Activated CD8-positive, alpha-beta memory T cell treated with anti-CD3 and anti-CD28 coated beads for 48 hours (primary cell): ENCODE measurements around the gene CEBPG.

ENCODE experiments used
- DNase-seq, 3 experiments: peaks; one replicate each; pipeline ENCODE4 v3.0.0-alpha.2; 2020; ENCODE audit warnings: low read depth in 2 of 3, low spot score in 2 of 3

The CEBPG gene

GRCh38 chr19:33373453-33374235 is at the start of gene CEBPG:
TSS of gene CEBPG (plus strand) at chr19:33373709. CDS start at chr19:33379240, 5,531 bp downstream.
- DNase-seq: peak; percentile 90 to 92 (median 92)

DNA sequence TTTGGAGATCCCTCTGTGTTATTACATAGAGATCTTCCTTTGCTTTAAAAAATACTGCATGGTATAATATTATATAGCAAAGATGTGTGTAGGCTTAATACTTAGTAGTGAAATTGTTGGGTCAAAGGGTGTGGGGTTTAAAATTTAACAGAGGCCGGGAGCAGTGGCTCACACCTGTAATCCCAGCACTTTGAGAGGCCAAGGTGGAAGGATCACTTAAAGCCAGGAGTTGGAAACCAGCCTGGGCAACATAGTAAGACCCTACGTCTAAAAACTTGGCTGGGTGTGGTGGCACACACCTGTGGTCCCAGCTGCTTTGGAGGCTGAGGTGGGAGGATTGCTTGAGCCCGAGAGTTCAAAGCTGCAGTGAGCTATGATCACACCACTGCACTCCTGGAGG is 48.9 kb upstream of the CEBPG start:
- DNase-seq: no peak

DNA sequence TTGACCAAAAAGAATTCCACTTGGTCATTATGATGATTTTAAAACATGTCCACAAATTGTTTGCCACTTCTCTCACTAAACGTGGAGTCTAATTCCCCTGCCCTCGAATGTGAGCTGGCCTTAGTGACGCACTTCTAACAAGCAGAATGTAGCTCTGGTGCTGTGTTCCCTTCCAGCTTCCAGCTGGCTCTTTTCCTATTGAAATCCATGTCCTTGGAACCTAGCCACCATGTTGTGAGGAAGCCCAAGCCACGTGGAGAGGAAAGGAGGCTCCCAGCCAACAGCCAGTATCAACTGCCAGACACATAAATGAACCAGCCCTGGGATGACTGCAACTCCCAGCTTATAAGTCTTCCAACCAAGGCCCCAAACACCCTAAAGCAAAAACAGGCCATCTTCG is 47.6 kb upstream of the CEBPG start:
- no peak for DNase-seq

DNA sequence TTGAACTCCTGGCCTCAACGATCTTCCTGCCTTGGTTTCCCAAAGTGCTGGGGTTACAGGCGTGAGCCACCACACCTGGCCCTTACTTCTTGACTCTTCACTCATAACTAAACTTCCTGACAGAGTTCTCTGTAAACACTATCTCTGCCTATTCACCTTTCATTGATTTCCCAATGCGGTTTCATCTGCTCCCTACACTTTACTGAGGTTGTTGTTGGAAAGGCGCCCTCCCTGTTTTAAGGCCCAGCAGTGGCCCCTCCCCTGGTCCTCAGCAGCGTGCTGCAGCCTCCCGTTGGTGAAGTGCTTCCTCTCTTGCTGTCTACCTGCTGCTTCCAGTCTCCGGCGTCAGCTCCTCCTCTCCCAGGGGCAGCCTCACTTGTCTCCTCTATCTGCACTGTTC is 44.4 kb upstream of the CEBPG start:
- DNase-seq: no peak

- DNase-seq: no peak
These were observed 43.8 kb upstream of the CEBPG start for GRCh38 chr19:33329736-33330135.

- no peak for DNase-seq
These were observed 41.3 kb upstream of the CEBPG start for GRCh38 chr19:33332248-33332647.

GRCh38 chr19:33333151-33333550 is 40.4 kb upstream of the CEBPG start:
- no peak for DNase-seq

GRCh38 chr19:33333642-33334041 is 39.9 kb upstream of the CEBPG start:
- DNase-seq: no peak

- DNase-seq: no peak
These were observed 39.2 kb upstream of the CEBPG start for GRCh38 chr19:33334271-33334670.

GRCh38 chr19:33335446-33335845 is 38.1 kb upstream of the CEBPG start:
- no peak for DNase-seq

DNA sequence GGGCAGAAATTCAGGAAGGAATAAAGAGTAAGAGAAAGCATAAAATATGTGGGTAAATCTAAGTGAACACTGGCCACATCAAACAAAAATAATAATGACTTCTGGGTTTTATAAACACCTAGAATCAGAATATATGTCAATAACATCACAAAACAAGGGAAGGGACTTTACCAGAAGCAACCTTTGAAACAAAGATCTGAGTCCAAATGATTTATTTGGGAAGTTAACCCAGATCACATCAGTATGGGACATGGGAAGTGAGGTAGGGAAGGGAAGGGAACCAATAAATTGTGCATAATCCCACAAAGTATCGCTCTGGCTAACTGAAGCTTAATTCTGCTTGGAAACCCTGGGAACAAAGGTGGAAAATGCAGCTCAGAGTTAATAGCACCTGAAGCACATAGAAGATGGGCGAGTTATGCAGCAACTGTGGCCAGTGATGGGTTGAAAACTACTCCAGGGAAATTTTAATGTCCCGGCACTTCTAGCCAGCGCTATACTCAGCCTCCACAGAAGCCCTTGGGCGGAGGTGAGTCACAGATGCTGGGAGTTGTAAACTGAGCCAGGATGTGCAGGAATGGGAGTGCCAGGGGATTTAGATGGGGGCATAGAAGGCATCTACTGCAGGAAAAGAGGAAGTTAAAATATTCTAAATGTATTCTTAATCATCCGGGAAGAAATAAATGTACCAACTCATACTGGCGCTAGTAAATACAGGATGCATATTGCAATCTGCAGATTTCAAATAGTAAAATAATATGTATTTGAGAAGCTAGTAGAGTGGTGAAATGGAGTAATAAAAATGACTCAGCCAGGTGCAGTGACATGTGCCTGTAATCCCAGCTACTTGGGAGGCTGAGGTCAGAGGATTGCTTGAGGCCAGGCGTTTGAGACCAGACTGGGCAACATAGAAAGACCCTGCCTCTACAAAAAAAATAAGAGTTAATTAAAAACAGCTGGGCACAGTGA is 34.2 kb upstream of the CEBPG start:
- DNase-seq: no peak

- no peak for DNase-seq
These were observed 32.5 kb upstream of the CEBPG start for GRCh38 chr19:33340991-33341390.

DNA sequence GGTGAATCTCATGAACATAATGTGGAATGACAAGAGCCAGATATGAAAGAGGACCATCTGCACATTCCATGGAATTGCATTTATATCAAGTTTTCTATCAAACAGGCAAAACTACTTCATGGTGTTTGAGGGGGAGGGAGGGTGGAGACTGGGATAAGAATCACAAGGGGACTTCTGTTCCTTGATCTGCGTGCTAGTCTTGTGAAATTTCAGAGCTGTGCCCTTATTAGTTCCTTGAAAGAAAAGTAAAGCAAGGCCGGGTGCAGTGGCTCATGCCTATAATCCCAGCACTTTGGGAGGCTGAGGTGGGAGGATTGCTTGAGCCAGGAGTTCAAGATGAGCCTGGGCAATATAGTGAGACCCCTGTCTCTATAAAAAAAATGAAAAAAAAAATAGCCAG is 30.2 kb upstream of the CEBPG start:
- no peak for DNase-seq

GRCh38 chr19:33343859-33344572 is 29.5 kb upstream of the CEBPG start:
- no peak for DNase-seq

DNA sequence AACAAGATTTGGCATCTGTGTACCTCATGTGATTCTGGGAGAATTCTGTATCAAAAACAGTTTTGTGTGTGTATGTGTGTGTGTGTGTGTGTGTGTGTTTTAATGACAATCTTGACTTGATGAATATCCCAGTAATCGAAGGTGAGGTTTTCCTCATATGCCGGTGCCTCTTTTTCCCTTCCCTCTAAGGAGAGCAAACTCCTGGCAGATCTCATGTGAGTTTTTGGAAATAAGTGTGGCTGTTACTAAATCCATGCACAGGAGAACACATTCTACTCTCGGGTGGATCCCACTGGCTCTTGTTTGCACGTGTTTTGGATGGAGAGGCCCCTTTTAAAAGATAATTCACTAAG is 29.0 kb upstream of the CEBPG start:
- DNase-seq: no peak

DNA sequence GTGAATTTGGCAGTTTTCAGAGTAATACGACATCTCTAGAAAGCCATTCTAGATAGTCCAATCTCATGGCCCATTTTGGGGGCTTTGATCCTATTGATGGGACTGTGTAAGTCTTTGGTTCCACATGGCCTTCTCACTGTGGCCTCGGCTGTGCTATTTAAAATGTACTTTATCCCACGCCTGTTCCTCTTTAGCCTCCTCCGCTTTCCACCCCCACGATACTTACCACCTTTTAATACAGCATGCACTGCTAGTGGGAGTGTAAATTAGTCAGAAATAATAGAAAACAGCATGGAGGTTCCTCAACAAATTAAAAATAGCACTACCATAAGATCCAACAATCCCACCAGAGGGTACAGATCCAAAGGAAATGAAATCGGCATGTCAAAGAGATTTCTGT is 28.3 kb upstream of the CEBPG start:
- no peak for DNase-seq

GRCh38 chr19:33346665-33347064 is 26.8 kb upstream of the CEBPG start:
- DNase-seq: no peak

- DNase-seq: no peak
These were observed 26.2 kb upstream of the CEBPG start for GRCh38 chr19:33347300-33347699.

- DNase-seq: no peak
These were observed 25.1 kb upstream of the CEBPG start for GRCh38 chr19:33348301-33349010.

DNA sequence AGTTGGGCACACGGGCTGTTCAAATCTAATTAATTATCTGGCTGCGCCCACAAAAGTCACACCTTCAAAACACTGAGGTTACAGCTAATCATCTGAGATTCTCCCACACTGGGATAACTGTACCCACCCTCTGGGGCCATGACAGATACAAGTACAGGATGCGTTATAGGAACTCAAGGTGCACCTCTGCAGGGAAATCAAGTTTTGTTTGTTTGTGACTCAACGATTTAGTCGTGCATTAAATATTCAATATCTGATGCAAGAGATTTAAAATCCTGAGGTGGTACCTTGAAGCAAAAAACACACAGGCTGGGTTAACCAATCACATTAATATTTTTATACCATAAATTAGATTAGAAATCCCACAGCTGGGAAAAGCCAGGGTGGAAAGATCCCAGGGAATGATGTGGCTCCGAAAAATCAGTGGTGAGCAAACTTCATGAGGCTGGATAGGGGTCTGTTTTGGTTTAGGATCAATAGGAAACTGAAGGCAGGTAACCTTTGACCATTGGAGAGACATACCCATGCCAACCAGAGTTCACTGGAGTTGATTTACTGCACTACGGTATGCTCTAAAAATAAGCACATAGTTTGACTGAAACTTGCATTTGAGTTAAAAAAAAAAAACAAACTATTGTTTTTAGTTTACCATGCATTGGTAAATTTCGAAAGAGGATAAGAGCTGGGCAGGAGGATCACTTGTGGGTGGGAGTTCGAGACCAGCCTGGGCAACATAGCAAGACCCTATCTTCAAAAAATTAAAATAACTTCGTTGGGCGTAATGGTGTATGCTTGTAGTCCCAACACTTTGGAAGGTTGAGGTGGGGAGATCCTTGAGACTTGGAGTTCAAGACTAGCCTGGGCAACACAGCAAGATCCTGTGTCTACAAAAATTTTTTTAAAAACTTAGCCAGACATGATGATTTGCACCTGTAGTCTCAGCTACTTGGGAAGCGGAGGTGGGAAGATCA is 23.9 kb upstream of the CEBPG start:
- DNase-seq: no peak
